ENCODE results near the gene TRABD2A.
A peak's percentile ranks its signal among the peaks of the same experiment; 100 is the strongest.

Gene TRABD2A

DNA sequence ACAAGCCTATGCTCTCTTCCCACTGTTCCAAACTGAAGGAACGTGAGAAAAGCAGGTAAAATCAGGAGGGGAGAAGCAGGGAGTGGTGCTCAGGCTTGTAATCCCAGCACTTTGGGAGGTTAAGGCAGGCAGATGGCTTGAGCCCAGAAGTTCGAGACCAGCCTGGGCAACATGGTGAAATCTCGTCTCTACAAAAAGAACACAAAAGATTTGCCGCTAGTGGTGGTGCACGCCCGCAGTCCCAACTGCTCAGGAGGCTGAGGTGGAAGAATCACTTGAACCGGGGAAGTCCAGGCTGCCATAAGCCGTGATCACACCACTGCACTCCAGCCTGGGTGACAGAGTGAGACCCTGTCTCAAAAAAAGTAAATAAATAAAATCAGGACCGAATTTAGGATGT lies 23.3 kb upstream of the TRABD2A start:
- no peak for DNase-seq

DNA sequence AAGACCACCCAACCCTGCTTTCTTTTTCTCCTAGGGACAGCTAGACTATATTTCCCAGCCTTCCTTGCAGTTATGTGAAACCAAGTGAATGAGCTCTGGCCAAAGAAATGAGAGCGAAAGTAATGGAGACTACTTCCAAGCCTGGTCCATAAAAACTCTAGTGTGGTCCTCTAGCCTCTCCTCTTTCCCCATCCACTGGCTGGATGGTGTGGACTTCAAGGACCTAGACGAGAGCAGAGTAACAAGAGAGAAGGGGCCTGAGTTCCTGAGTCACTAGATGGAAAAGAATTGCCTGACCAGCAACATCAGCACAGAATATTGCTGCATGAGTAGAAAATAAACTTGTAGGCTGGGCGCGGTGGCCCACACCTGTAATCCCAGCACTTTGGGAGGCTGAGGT lies 21.6 kb upstream of the TRABD2A start:
- DNase-seq: no peak

DNA sequence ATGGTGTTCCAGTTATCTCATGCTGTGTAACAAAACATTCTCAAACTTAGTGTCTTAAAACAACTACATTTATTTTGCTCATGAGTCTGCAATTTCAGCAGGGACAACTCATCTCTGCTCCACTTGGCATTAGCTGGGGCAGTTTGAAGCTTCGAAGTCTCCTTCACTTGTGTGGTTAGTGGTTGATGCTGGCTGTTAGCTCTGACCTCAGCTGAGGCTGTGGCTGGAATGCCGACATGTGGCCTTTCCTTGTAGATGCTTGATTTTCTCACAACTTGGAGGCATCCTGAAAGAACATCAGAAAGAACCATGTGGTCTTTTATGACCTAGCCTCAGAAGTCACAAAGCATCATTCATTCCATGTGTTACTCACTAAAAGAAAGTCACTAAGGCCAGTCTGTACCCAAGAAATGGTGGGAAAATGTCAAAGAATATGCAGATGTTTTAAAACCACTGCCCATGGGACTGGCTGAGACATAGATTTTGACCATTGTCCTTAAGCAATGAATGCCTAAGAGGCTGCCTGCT lies 20.8 kb upstream of the TRABD2A start:
- DNase-seq: no peak

DNA sequence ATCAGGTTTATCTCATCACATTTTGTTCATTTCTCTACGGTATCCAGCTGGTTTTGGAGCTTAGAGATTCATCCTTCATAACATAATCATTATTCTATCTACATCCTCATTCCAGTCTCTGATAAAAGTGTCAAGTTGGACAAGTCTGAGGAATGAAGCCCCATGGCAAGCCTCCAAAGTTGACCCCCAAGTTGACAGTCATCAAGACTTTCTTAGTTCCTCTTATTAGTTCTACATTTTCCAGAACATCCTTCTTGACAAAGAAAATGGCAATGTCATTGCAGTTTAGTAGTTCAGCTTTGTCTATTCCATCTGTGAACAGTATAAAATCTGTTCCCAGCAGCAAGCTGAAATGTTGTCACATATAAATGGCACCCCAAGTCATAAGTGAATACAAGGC lies 20.1 kb upstream of the TRABD2A start:
- DNase-seq: no peak

DNA sequence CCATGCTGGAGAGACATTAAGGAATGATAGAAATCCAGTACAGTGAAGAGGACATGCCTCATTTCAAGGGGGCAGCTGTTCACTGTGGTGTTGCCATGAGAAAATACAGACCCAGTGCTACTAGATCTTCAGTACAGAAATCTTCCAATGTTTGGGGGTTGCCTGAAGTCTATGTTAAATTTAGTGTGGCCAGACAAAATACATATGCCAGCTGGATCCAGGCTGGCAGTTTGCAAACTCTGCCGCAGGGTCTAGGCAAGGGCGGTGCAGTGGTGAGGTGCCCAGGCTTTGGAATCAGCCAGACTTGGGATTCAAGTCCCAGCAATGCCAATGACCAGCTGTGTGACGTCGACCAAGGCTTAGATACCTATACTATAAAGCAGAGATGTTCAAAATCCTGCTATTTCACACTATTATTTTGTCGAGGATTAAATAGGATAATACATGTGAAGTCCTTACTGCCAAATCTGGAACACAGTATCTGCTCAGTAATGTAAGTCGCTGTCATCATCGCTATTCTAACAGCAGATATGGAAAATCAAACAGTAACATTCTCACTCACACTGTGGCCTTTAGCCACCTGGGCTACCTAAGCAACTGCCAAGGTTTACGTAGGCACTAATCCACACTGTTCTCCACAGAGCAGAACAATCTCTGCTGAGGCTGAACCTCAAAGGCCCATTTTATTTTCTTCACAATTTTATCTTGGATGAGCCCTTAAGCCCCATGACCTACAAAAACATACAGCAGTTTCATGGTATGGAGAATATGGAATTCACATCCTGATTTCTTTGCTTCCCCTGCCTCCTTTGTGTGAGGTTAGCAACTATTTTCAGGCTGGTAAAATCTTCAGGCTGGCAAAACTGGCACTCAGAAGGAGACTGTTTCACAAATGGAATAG lies 18.7 kb upstream of the TRABD2A start:
- DNase-seq: no peak

DNA sequence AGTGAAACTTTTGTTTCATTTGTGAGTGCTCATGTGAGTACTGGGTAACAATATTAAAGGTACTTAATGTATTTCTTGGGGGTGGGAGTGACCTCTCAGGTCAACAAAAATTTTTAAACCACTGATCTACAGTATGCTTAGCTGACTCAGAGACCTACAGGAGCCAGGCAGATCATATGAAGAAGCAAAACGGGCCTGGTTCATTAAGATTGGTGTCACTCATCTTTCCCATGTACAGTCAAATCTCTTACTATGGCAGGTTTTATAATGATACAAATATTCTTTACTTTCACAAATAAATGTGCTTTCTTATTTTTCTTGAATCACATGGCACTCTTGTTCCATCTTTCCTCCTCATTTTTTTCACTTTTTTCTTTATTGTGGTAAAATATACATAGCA lies 16.9 kb upstream of the TRABD2A start:
- no peak for DNase-seq

DNA sequence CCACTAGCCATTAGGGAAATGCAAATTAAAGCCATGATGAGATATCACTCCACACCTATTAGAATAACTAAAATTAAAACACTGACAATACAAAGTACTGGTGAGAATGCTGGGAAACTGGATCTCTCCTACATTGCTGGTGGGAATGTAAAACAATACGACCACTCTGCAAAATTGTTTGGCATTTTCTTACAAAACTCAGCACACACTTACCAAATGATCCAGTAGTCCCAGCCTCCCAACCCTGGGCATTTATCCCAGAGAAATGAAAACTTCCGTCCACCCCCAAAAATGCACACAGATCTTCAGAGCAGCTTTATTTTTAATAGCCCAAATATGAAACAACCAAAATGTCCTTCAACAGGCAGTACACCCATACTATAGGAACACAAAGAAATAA lies 15.7 kb upstream of the TRABD2A start:
- DNase-seq: no peak

DNA sequence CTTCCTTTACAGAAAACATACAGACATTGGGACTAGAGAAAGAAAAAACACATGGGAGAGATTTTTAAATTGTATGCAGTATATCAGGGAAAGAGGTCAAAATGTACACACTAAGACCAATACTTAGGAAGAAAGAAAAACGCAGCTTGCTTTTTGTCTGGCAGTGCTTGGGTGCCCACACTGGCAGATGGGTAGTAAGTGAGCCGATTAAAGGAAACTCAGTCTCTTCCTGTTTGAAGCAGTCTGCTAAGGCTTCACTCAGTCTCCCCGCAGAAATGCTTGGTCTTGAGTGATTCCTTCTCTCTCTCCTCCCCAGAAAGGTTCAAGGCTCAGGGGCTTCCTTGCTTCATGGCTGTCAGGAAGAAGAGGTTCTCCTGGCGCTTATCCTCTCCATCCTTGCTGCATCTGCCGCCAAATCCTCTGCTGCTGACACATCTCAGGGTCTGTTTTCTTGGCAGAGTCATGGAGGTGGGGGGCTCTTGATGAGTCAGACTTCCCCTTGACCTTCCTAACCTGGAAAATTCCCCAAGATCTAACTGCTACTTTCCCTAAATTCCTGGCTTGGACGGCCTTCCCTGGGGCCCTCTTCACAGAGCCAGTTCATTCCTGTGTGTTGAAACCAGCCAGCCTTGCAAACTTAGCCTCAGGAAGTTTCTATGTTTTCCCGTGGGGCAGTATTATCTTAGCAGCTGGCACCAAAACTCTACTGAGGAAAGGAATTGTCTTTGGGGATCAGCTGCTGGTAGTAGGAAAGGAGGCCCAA lies 14.1 kb upstream of the TRABD2A start:
- no peak for DNase-seq

DNA sequence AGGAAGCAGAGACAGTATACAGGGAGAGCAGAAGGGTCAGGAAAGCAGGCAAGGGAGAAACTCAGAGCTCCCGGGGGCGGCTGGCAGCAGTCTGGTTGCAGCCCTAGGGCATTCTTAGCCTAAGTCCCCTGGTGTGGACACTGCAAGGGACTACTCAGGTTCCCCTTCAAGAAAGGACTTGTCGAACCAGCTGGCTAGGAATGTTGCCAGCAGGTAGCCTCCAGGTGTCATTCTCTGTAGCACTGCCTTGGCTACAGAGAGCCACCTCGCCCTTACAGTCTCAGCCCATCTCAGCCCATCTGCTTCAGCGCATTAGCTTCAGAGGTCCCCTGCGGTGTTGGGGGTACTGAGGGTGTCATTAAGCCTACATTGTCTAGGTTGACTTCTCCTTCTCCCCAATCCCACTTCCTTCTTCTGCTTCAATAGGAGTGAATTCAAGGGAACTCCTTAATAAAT lies 13.3 kb upstream of the TRABD2A start:
- DNase-seq: no peak

DNA sequence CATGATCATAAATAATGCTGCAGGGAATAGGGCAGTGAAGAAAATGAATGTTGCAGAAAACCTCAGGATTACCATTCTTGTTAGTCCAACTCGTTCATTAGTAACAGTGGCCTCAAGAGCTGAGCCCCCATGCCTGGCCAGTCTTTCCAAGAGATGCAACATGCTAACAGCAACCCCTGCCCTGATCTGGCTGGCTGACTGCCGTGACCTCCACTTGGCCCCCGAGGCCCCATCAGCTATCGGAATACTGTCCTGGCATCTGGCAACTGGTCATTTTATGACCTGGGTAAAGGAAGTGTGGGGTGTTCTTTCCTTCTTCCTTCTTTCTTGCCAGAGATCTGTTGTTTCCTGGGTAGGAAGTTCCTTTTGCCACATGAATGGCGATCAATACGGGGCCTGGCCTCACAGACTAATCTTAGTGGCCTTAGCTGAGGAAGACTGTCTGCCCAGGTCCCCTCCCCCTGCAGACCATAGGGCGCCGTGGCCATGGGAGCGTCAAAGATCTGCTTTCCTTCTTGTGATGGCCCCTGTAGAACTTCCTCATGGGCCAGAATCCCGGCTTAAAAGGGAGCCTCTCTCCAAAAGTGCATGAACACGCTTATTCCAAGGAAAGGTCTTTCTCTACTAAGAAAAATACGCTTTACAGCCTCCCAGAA lies 10.6 kb upstream of the TRABD2A start:
- no peak for DNase-seq

DNA sequence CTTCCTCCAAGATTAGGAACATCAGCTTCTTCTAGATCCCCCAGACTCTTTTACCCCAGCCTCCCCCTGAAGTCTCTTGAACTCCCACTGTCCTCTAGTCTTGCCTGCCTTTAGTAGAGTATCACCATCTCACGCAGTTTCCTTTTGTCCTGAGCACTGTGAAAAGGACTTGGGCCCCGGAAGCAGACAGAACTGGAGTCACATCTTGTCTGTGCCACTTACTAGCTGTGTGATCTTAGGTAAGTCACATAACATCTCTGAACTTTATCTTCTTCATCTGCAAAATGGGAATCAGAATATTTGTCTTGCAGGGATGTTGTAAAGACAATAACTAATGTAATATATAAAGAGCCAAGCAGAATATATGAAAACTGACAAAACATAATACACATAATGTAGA lies 8.4 kb upstream of the TRABD2A start:
- no peak for DNase-seq

DNA sequence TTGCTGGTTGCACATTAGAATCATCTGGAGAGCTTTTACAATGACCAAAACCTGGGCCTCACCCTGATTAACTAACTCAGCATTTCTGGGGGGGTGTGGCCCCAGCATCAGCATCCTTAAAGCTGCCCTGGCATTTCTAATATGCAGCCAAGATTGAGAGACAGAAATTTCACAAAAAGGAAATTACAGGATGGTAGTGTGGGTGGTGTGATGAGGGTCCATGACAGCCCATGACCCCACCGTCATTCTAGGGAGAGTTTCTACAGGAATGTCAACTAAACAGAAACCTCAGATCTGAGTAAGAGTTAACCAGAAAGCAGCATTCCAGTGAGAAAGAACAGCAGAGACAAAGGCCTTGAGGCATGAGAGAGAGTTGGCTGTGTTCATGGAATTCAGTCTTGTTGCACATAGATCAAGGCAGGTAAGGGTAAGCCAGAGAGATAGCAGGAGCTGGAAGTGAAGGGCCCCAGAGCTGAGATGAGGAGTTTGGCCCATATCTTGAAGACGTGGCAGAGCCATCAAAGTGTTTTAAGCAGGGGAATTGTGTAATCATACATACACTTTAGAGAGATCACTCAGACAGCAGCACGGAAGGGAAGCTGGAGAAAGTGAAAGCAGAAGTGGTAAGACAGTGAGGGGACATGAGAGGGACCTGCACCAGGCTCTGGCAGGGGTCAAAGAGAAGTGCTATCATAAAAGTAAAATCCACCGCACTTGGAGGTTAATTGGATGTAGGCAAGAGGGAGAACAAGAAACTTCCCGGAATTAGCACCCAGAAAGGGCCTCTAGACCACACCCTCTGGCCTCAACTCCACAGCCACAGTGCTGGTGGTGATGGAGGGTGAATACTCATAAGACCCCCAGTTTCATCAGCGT lies 7.8 kb upstream of the TRABD2A start:
- DNase-seq: no peak

DNA sequence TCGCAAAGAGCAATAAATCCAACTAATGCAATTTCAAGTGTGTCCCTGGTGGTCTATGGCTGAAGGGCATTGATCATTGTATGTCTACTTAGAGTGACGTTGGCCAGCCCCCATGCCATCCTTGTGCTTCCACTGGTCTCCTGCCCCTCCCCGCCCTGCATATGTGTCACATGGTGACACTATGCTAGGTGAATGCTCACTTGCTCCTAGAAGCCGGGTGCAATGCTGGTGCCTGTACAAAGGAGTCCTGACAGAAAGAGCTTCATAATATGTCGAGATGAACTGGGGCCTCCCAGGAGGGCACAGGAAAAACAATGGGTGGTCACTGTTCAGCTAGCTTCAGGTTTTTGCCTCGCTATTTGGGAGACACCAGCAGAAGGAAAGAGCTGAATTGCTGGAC lies 5.9 kb upstream of the TRABD2A start:
- no peak for DNase-seq

DNA sequence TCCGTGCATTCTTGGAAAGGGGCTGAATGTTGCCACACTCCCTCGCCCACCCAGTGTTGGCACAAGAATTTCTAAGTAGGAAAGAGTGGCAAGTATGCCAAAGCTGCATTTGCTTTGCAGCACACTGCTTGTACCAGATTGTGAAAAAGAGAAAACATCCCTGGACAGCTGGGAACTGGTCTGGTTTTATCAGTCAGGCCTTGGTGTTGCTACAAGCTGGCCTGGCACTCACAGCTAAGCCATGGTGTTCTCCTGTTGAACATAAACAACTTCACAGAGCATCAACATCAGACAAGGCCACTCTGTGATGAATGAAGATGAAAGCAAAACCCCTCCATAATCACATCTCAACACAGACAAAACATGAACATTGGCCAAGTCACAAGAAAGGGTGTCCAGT lies 4.2 kb upstream of the TRABD2A start:
- no peak for DNase-seq

DNA sequence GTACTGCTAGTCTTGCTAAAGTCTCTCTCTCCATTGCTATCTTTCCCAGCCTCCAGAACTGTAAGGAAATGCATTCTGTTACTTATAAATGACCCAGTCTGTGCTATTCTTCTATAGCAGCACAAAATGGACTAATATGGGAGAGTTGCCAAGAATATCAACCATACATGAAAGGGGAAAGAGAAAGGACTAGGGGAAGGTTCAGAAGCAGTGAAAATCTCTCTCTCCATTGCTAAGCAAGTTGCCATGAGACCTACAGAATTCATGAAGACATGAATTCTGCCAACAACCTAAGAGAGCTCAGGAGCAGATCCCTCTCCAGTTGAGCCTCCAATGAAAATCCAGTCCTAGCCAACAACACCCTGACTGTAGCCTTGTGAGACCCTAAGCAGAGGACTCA lies 3.6 kb upstream of the TRABD2A start:
- no peak for DNase-seq

DNA sequence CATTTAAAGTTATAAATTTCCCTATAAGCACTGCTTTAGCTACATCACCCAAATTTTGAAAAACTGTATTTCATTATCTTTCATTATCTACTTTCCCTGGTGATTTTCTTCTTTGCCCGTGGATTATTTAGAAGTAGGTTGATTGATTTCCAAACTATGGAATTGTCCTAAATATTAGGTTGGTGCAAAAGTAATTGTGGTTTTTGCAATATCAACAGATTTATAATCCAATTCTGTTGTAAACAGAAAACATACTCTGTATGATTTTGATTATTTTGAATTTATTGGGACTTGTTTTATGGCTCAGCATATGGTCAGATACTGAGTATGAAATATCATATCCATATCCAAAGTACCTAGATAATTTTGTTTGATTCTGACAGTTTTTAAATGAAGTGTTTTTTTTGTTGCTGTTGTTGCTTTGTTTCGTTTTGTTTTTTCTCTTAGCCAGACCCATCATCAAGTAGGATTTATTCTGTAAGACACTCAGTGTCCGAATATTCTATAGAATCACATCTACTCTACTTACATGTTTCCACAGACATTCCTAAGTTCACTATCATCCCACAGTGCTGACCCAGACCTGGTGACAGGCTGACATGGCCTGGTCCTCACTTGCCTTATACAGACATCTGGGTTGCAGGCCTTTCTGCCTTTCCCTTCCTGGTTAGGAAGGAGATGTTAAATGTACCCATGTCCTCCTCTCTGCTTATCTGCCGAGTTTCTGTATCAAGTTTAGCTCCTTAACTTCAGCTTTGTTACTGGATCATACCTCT lies 2.1 kb upstream of the TRABD2A start:
- no peak for DNase-seq

DNA sequence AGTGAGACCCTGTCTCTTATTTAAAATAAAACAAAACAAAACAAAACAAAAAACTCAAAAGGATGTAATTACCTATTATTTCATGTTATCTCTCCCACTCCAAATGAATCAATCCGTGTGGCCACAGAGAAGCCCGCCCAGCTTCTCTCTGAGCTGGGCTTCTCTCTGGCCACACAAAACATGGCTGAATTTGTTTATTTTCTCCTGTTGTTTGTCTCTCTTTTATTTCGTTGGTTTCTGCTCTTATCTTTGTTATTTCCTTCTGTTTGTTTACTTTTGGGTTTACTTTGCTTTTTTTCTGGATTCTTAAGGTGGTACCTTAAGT lies 1.5 kb upstream of the TRABD2A start:
- no peak for DNase-seq

DNA sequence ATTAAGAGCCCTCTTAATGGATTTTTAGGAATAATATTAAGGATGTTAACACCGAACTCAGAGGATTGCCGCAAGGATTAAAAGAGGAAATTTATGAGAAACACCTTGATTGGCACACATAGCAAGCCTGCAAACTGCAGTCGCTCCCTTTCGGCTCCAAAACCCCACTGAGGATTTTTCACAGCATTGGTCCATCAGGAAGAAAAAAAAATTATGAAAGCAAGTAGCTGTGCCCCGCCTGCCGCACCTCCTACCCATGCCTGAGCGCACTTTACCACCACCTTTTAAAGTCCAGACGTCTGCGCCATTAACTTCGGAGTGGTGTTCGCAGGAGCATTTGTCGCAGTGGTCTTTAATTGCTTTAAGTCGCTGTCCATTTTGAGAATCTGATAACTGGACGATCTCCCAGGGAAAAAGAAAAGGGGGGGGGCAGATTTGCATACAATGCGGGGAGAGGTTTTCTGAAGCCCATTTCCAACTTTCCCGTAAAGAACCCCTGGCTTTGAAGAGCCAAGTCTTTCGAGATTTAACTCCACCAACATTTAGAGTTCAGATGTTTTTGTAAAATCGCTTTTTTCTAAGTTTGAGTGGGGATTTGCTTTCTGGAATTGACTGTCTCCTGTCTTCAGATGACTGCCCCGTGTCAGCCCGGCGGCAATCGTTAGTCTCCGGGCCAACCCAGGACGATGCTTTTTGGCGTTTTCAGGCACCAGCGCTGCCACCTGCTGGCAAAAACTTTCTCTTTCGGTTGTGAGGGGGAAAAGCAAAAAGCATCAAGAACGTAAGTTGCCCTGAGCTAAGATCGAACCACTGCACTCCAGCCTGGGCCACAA lies 913 bp upstream of the TRABD2A start:
- DNase-seq: peak; percentile 83

DNA sequence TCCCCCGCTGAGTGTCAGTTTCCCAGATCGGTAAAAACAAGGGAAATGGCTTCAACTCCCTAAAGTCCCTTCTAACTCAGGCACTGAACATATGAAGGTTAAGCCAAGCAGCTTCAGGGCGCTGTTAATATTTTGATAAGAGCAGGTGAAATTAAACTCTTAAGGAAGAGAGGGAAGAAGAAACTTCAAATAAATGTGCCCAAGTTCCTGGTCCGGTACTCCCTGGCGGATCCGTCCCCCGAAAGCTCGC lies 564 bp downstream of the TRABD2A start:
- DNase-seq: no peak

DNA sequence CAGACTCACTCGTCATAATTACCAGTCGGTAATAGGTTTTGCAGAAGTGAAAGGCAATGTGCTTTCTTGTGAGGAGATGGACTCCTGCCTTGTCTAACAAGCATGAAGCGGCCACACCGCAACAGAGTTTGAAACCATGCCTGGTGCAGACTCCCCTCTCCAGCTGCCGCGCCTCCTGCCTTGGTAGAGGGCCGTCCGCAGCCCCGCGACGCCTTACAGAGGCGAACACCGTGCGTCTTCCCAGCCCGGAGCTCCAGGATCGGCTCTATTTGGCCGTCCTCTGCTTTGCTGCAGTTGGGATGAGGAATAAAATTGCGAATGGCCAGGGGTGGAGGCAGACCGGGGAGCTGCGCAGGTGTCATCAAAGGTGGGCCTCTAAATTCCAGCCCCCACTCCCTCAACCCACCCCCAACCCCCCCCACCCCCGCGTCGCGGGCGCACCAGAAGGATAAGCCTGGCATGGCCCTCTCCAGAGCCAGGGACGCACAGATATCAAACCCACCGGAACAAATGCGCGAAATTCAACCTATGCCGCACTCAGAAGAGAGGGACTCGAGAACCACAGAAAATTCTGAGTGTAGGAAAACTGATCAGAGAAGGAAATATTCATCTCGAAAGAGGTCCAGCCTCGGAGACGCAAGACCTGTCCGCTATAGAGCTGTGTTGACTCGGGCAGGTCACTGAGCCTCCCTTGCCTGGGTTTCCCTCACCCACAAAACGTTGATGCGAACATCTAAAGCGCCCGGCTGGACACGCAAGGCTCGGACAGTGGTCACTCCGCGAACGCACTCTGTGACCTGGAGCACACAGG lies 1.1 kb downstream of the TRABD2A start:
- no peak for DNase-seq

Data from left hindlimb (tissue), 1 donor.